Lower lobe of right lung (tissue), 2 donors: Measurements from ENCODE around the gene AKR1E2. TPM values are rescaled to one million over a fixed set of nuclear protein-coding genes. Genes with fewer than 3 reads are reported as not detected.

Source experiments
- ATAC-seq, 2 donors: fragments of 200-7000 bp; cut with Tn5 transposase; one replicate each; pipeline ENCODE4 v1.9.1; 2020 to 2022; ENCODE audit warnings: mild to moderate bottlenecking in 2 of 2, moderate library complexity in 2 of 2
- DNase-seq: peaks from one replicate; pipeline ENCODE4 v3.0.0-alpha.2; 2020
- H3K27ac ChIP-seq: fragments of 200-600 bp; one replicate; pipeline ENCODE4 v1.8.0; 2022
- H3K27me3 ChIP-seq: fragments of 200-600 bp; one replicate; pipeline ENCODE4 v1.8.0; 2022; ENCODE audit warnings: low read depth
- H3K36me3 ChIP-seq: fragments of 200-600 bp; one replicate; pipeline ENCODE4 v1.8.0; 2022; ENCODE audit warnings: mild to moderate bottlenecking
- H3K4me1 ChIP-seq: fragments of 200-600 bp; one replicate; pipeline ENCODE4 v1.8.0; 2022
- H3K4me3 ChIP-seq: fragments of 200-600 bp; one replicate; pipeline ENCODE4 v1.8.0; 2022; ENCODE audit warnings: mild to moderate bottlenecking
- H3K9me3 ChIP-seq: fragments of 200-600 bp; one replicate; pipeline ENCODE4 v1.8.0; 2022
- intact Hi-C: fragments of 100-400 bp; cut with DNase I; formaldehyde crosslinking; loops from one replicate; pipeline ENCODE4 v1.11.0; 2022
- total RNA-seq: library from RNA; stranded (reverse); fragmentation: NEBNext Ultra II Directional; extraction: Animal tissue kit (Norgen Biotek cat#: 25700); gene quantifications from one replicate; pipeline ENCODE4 v1.2.1, GENCODE V29; 2021
- TF ChIP-seq, protein P1 (sequence below): fragments of 200-600 bp; IDR thresholded peaks from one replicate; pipeline ENCODE4 v1.8.0; 2022; ENCODE audit warnings: antibody characterized with exemption, mild to moderate bottlenecking
- donor health status: DM: no; HTN: yes; CAD: no; lungs with severe emphysema.

Gene AKR1E2
- total RNA-seq, 1 donor from 2014 or later: 11.3 TPM

DNA sequence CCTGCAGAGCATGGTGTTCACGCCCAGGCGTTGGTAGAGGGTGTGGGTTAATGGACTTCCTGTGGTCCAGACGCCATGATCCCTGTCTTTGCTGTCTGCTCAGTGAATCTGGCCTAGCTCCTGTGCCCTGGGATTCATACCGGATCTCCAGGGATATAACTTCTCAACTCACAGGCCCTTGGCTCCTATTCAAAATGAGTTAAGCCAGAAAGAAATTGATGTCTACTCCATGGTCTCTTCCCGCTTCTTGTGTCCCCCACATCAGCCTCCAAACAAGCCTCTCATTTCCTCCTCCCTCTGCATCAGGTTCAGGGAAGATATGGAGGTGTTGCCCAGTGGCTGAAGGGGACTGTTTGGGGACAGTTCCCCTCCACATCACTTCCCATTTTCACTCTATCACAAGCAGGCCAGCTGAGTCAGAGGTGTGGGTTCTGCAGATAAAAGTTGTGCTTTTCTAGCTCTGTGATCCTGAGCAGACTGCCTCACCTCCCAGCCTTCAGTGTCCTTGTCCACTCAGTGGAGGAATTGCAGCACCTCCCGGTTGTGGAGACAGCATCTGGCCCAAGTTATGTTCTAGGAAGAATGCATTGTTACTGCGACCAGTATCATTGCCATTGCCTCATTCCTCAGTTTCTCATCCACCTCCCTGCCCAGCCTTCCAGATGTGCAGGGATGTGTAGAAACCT lies 22.5 kb downstream of the AKR1E2 start:
- H3K4me1 ChIP-seq: peaks cover 25% of the 10 kb centered on the region
- TF ChIP-seq, protein P1, sequence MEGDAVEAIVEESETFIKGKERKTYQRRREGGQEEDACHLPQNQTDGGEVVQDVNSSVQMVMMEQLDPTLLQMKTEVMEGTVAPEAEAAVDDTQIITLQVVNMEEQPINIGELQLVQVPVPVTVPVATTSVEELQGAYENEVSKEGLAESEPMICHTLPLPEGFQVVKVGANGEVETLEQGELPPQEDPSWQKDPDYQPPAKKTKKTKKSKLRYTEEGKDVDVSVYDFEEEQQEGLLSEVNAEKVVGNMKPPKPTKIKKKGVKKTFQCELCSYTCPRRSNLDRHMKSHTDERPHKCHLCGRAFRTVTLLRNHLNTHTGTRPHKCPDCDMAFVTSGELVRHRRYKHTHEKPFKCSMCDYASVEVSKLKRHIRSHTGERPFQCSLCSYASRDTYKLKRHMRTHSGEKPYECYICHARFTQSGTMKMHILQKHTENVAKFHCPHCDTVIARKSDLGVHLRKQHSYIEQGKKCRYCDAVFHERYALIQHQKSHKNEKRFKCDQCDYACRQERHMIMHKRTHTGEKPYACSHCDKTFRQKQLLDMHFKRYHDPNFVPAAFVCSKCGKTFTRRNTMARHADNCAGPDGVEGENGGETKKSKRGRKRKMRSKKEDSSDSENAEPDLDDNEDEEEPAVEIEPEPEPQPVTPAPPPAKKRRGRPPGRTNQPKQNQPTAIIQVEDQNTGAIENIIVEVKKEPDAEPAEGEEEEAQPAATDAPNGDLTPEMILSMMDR: no peak
- intact Hi-C loops: no loop called here
- H3K4me3 ChIP-seq: no peak overlapping the region
- no peak for ATAC-seq
- no peak overlapping the region for H3K27ac ChIP-seq
- DNase-seq: no peak
- no peaks in the 10 kb centered on the region for H3K36me3 ChIP-seq
- no peaks in the 10 kb centered on the region for H3K27me3 ChIP-seq
- H3K9me3 ChIP-seq: no peaks in the 10 kb centered on the region

DNA sequence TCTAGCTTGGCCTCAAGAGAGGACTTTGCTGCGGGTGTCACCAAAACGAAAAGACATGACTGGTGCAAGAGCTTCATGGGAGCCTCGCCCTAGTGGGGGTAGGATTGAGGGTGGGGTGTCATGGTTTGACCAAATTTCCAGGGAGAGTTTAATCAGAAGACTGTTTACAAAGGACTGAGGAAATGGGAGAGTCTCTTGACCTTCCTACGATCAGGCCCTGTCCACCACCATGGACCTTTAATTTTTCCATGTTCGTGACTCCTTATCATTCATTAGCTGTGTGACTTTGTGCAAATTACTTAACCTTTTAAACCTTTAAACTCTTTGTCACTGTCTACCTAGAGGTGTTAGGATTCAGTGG lies 23.0 kb downstream of the AKR1E2 start:
- Histone ChIP-seq H3K27ac (no peak overlapping the region), H3K9me3 (no peaks in the 10 kb centered on the region), H3K4me1 (peaks cover 25% of the 10 kb centered on the region), H3K27me3 (no peaks in the 10 kb centered on the region), H3K4me3 (no peak overlapping the region), H3K36me3 (no peaks in the 10 kb centered on the region)
- ATAC-seq (no peak), DNase-seq (no peak)
- TF ChIP-seq, protein P1: no peak
- intact Hi-C loops: no loop called here

DNA sequence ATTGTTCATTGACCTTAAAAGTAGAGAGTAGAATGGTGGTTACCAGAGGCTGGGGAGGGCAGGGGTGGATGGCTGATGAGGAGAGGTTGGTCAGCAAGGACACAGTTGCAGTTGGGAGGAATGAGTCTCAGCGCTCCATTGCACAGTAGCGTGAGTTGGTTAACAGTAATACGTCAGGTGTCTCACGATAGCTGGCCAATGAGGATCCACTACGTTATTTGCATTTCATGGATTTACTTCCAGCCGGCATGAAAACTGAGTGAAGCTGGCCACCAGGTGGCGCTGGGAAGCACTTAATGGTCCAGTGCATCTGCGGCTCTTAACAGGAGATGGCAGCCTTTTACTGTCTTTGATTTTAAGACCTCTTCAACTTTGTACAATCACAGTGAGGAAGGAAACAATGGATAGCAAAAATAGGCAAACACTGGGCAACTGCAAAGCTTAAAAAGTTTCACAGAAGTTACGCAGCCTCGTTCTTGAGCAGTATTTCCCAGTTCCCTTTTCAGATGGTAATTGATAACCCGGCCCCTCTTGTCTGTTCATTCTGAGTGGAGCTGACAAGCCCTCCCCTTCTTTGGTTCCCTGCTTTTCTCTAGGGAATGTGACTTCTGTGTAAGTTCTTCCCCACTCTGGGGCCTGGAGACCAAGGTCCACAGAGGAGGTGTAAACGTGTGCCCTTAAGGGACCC lies 23.7 kb downstream of the AKR1E2 start:
- no peak overlapping the region for H3K4me3 ChIP-seq
- DNase-seq: peak; percentile 92
- H3K27me3 ChIP-seq: no peaks in the 10 kb centered on the region
- intact Hi-C loops: loop anchor here (10.0 kb wide), 2 partner anchors 245 to 575 kb away; partner anchors contain the start of gene AKR1C3
- H3K4me1 ChIP-seq: peaks cover 25% of the 10 kb centered on the region
- peak overlapping the region; percentile 44 for H3K27ac ChIP-seq
- no peaks in the 10 kb centered on the region for H3K9me3 ChIP-seq
- ATAC-seq: peak; percentile 94
- H3K36me3 ChIP-seq: no peaks in the 10 kb centered on the region
- TF ChIP-seq, protein P1: peak; percentile 97

DNA sequence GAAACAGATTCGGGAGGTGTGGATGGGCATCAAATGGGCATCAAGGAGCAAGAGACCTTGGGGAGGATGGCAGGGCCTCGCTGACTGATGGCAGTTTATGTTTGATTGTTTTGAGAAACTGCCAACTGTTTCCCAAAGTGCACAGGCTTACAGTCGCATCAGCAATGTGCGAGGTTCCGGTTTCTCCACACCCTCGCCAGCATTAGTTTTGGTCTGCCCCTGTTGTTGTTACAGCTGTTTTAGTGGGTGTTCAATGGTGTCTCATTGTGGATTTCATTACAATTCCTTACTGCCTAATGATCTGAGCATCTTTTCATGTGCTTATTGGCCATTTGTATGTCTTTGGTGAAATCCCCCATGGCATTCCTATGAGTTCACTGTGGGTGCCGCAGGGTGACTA lies 24.4 kb downstream of the AKR1E2 start:
- Histone ChIP-seq H3K27me3 (no peaks in the 10 kb centered on the region), H3K4me3 (no peak overlapping the region), H3K4me1 (peaks cover 25% of the 10 kb centered on the region), H3K36me3 (no peaks in the 10 kb centered on the region), H3K27ac (peak overlapping the region; percentile 44), H3K9me3 (no peaks in the 10 kb centered on the region)
- TF ChIP-seq, protein P1: no peak
- intact Hi-C loops: loop anchor here (10.0 kb wide), 2 partner anchors 244 to 574 kb away; partner anchors contain the start of gene AKR1C3
- DNase-seq (no peak), ATAC-seq (no peak)

DNA sequence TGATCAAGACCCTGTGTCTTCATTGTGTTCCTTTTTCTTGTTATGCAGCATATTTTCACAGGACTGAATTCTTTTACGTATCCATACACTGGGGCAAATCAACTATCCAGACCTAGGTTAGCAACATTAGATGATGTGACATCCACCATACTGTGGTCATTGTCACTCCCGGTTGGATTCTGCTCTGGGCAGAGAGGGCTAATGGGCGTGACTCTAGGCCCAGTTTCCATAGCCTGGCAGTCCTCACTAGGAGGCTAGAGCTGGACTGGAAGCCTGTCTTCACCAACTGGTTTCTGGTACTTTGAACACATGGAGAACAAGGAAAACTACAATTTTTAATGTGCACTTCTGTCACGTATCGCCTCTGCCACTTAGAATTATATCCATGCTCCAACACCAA lies 25.2 kb downstream of the AKR1E2 start:
- TF ChIP-seq, protein P1: no peak
- no peaks in the 10 kb centered on the region for H3K9me3 ChIP-seq
- no peaks in the 10 kb centered on the region for H3K36me3 ChIP-seq
- no peaks in the 10 kb centered on the region for H3K27me3 ChIP-seq
- intact Hi-C loops: loop anchor here (10.0 kb wide), 2 partner anchors 244 to 574 kb away; partner anchors contain the start of gene AKR1C3
- H3K4me3 ChIP-seq: no peak overlapping the region
- DNase-seq: no peak
- no peak overlapping the region for H3K27ac ChIP-seq
- no peak for ATAC-seq
- H3K4me1 ChIP-seq: peaks cover 25% of the 10 kb centered on the region
